ENCODE results near the gene HSPH1.

Gene HSPH1

DNA sequence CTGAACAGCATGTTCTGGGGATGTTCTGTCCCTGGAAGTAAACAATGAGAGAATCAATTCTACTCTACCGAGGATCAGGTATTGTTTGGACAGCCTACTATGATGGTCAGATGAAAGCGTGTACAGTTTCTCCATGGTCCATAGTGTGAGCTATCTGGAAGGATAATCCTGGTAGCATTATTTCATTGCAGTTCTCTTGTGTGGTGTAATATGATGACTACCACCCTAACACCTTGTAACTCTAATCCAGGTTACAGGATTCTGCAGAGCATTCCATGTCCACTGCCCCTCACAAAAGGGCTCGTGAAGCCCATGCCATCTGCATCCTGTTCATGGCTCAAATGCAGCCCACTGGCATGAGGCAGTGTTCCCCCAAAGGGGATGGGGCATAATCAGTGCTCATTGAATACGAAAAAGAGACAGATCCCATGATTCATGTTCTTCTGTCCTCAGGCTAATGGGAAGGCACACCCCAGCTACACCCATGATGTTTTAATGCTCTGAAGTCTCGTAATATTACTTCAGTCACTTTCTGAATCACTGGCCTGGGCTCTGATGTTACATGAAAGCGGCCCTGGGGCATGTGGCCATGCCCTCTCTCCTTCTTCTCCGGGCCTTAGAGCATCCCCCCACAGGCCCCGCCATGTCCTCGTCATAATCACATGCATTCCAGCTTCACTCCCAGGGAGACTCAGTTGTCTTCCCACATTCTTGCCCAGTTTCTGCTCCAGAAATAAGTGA lies 68.4 kb downstream of the HSPH1 start:
- no peak for DNase-seq

DNA sequence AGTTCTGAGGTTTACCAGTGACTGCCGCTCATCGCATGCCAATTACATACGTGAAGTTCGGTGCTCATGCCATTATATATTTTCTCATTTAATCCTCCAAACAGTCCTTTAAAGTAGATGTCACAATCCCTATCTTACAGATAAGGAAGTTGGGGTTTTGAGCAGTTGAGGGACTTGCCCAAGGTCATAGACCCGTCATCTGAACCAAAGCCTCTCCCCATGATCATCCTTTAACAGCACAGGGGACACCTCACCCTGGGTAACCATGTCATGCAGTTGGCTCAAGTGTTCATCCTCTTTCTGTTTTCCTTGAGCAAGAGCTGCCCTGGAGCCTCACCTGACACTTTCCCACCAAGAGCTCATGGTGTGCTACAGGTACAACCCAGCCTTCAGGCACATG lies 69.1 kb downstream of the HSPH1 start:
- DNase-seq: no peak

DNA sequence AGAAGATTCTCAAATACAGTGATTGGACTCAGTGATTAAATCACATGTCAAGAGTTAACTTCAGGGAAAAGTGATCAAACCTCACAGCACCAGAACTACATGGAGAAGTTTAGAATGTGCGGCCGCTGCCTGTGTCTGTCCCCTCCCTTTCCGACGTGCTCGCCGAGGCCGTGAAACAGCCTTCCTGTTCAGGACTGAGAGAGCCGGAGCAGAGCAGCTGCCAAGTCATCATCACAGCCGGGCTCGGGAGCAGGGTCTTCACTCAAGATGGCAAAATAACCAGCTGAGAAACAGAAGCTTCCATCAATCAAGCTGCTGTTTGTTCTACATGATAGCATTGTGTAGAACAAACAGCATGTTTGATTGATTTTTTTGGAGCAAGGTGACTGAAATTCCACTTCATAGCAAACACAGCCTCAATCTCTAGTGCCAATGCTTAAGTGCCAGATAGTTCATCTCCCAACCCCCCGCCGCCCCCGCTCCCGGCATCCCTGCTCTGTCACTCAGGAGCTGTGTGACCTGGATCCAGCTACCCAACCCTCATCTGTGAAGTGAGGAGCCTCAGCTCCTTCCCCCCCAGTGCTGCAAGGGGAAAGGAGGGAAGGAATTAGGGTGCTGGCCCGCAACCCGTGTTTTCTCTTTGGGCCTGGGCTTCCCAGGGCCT lies 70.6 kb downstream of the HSPH1 start:
- no peak for DNase-seq

DNA sequence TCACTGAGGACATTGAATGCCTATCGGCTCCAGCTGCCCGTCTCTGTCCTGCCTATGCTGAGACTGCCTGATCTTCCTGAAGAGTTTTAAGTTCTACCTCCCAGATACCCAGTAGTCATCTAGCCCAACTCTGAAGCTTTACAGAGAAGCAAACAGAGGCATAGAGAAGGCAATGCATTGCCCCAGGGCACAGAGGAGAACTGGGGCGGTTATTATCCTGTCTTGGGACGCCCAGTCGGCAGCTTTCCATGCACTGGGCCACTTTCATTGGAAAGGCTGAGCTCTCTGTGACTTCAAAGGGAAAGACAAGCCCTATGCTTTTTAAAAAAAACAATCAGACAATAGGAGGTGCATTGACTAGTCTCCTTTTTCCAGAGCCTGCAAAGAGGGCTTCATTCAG lies 71.6 kb downstream of the HSPH1 start:
- no peak for DNase-seq

DNA sequence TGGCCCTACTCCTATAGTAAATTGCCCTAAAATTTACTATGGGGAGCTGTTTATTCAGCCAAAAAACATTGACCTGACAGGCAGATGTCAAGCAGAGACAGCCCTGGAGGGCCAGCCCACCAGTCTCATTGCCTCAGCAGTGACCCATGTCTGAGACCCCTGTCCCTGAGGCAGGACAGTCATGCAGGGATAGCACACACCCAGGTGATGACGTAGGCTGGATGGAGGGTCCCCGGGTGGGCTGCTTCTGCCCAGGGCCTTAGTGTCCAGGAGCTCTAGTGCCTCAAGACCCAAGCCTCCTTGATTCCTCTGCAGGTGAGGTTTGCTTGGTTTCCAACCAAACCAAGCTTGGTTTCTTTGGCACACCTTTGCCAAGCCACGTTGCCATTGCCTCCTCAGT lies 72.1 kb downstream of the HSPH1 start:
- DNase-seq: no peak

DNA sequence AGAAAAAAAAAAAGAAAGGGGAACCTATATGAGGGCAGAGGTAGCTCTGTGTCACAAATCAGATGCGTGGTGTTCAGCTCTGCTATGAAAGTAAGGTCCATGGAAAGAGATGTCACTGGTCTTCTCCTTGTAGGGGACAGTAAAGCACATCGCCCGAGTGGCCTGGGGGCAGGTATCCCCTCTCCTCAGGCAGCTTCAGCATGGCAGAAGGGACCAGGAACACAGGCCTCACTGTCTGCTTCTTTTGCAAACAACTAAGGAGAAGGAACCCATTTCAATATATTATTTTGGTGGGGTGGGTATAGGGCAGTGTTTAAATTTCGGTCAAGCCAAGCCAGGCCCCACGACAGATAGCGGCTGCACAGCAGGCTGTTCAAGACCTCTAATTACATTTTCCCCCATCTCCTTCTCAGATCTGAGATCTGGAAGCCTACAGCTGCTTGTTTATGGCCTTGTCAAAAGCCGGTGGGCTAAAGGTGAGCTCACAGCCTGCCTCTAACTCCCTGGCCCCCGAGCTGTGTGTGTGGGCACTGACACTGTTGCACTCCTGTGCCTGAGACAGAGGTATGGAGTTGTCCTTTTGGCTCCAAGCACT lies 72.8 kb downstream of the HSPH1 start:
- DNase-seq: no peak

Data from CD4-positive, alpha-beta T cell treated with Interferon alpha-2 for 1 hour (primary cell).